Duodenal mucosa (tissue), 2 donors: Measurements from ENCODE around the gene PTPRA.

Experiments
- H3K27ac ChIP-seq: one replicate; pipeline ENCODE4 v1.7.0; 2013; ENCODE audit warnings: low read depth, low read length
- H3K27me3 ChIP-seq, 2 donors: one replicate each; pipeline ENCODE4 v1.7.0; 2013; ENCODE audit warnings: low read length in 2 of 2, control low read depth in 1 of 2; ENCODE audit not compliant: insufficient read depth in 2 of 2, control insufficient read depth in 1 of 2
- H3K36me3 ChIP-seq, 2 donors: one replicate each; pipeline ENCODE4 v1.7.0; 2013; ENCODE audit warnings: low read length in 2 of 2, control low read depth in 1 of 2; ENCODE audit not compliant: insufficient read depth in 2 of 2, control insufficient read depth in 1 of 2
- H3K4me1 ChIP-seq, 2 donors: one replicate each; pipeline ENCODE4 v1.7.0; 2013; ENCODE audit warnings: low read length in 2 of 2, control low read depth in 1 of 2; ENCODE audit not compliant: insufficient read depth in 2 of 2, control insufficient read depth in 1 of 2
- H3K4me3 ChIP-seq, 2 donors: one replicate each; pipeline ENCODE4 v1.7.0; 2013; ENCODE audit warnings: low read length in 2 of 2, low read depth in 1 of 2
- H3K9ac ChIP-seq, 2 donors: one replicate each; pipeline ENCODE4 v1.7.0; 2013; ENCODE audit warnings: low read length in 2 of 2, low read depth in 1 of 2
- H3K9me3 ChIP-seq, 2 donors: one replicate each; pipeline ENCODE4 v1.7.0; 2013; ENCODE audit warnings: low read length in 2 of 2, control low read depth in 1 of 2; ENCODE audit not compliant: control insufficient read depth in 1 of 2

The PTPRA gene

DNA sequence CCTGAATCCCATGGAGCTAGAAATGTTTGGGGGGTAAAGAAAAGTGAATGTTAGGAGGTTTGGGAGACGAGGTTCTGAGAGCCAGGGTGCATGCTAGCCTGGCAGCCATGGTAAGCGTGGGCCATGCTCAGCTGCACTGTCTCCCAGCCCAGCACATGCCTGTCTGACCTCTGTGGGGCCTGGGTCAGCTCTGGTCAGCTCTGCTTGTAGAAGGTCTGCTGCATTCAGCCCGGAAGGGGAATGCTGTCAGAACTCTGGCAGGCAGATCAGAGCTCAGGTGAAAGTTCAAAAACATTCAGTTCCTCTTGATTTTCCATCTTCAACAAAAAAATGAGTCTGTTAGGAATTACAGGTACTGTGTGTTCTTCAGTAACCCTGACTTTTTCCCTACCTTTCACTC is 164.4 kb downstream of the PTPRA start:
- Histone ChIP-seq H3K36me3 (peaks cover 45 to 65% of the 10 kb centered on the region in 2 donors), H3K9ac (no peak overlapping the region), H3K9me3 (no peaks in the 10 kb centered on the region), H3K27me3 (no peaks in the 10 kb centered on the region), H3K4me3 (no peak overlapping the region), H3K27ac (no peak overlapping the region), H3K4me1 (no peaks in the 10 kb centered on the region)

DNA sequence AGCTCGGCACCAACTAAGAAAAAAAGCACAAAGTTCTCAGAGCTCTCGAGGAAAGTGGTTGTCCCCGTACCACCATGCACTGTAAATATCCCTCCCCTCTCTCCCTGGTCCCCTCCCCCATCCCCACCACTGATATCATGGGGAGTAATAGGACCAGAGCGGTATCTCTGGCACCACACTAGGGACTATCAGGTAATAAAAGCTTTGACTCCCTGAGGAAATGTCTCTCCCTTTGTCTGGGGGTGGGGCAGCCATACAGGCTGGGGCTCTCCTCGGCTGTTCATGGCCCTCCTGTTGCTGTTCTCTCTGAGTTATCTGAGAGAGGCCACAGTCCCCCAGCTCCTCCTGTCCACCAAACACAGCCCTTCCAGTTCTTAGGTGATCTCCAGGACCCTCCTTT is 165.2 kb downstream of the PTPRA start:
- H3K9me3 ChIP-seq, result no peaks in the 10 kb centered on the region
- H3K4me1 ChIP-seq, result no peaks in the 10 kb centered on the region
- H3K36me3 ChIP-seq, result peaks cover 45 to 65% of the 10 kb centered on the region in 2 donors
- H3K27ac ChIP-seq, result no peak overlapping the region
- H3K9ac ChIP-seq, result no peak overlapping the region
- no peak overlapping the region for H3K4me3 ChIP-seq
- no peaks in the 10 kb centered on the region for H3K27me3 ChIP-seq

DNA sequence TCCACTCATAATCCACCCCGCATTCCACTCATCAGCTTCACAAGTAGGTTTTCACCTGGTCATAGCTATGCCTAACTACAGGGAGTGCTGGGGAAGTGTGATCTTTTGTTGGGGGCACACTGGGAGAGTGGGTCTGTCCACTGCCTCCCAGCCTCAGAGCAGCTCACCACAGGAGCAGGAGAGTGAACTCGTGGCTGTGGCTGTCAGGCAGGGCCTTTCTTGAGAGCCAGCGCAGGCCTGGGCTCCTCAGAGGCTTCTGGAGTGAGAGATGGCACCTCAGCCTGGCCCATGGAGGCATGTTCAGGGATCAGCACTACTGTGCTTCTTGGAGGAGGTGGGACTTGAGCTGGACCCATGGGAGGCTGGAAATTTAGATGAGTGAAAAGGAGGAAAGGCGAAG is 166.1 kb downstream of the PTPRA start:
- Histone ChIP-seq H3K9me3 (no peaks in the 10 kb centered on the region), H3K4me3 (no peak overlapping the region), H3K27me3 (no peaks in the 10 kb centered on the region), H3K36me3 (peaks cover 42 to 61% of the 10 kb centered on the region in 2 donors), H3K4me1 (no peaks in the 10 kb centered on the region), H3K27ac (no peak overlapping the region), H3K9ac (no peak overlapping the region)

DNA sequence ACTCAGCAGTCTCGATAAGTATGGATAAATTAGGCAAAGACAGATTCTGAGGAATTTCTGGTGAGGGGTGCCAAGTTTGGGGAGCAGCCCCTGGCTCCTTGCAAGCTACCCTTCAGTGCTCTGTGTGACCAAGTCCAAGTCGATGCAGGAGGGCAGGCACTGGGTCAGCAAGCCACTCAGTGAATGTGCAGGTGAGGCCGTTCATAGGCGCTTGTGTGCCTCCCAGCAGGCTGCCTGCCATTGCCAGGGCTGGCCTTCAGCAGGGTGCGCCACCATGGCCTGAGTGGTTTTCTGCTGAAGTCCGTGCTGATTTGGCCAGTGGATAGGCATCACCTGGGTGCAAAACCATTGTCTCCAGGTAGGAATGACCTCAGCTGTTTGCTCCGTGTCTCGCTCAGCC is 166.8 kb downstream of the PTPRA start:
- H3K27me3 ChIP-seq, result no peaks in the 10 kb centered on the region
- H3K27ac ChIP-seq, result no peak overlapping the region
- peaks cover 38 to 56% of the 10 kb centered on the region in 2 donors for H3K36me3 ChIP-seq
- H3K4me1 ChIP-seq, result peaks cover 1% of the 10 kb centered on the region in 2 donors
- no peak overlapping the region for H3K4me3 ChIP-seq
- H3K9ac ChIP-seq, result no peak overlapping the region
- no peaks in the 10 kb centered on the region for H3K9me3 ChIP-seq

DNA sequence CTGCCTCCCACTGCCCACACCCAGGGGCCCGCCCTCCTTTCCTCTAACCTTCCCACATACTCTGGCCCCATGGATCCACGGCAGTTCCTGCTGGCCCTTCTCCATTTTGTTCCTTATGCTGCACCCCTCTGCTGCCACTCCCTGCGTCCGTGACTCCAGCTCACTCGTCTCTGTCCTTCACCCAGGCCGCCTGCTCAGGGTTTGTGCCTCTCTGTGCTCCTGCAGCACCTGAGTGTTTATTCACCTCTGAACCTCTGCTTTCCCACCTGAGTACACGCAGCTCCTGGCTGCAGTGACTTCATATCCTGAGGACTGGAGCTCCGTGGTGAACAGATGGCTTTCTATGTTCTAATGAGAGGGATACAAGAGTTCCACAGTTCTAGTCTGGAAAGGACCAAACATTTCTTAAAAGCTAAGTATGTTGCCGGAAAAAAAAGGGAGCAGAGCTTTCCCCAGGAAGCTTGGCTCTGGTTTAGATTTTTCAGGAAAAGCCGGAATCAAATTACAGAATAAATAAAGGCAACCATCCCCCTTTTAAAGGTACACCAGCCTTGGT is 168.7 kb downstream of the PTPRA start:
- Histone ChIP-seq H3K4me1 (peaks cover 4 to 9% of the 10 kb centered on the region in 2 donors), H3K4me3 (no peak overlapping the region), H3K27me3 (no peaks in the 10 kb centered on the region), H3K27ac (peak overlapping the region; percentile 59), H3K9me3 (no peaks in the 10 kb centered on the region), H3K36me3 (peaks cover 21 to 37% of the 10 kb centered on the region in 2 donors), H3K9ac (no peak overlapping the region)

DNA sequence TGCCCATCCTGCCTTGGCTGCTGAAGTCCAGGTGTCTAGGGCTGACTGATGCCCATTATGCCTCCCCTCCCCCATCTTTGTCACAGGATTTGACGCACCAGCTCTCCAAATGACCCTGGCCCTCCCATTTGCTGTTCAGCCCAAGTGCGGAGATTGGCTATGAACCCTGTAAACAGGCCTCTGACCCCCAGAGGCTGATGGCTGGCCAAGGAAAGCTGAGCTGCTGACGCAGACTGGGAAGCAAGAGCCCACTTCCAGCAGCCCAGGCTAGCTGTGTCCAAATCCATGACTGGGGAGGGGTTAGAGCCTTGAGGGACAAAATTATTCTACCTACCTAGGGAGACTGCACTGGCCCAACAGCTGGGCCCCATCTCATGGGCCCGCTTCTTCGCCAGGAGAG is 169.3 kb downstream of the PTPRA start:
- H3K9me3 ChIP-seq, result no peaks in the 10 kb centered on the region
- no peak overlapping the region for H3K27ac ChIP-seq
- peaks cover 17 to 32% of the 10 kb centered on the region in 2 donors for H3K36me3 ChIP-seq

DNA sequence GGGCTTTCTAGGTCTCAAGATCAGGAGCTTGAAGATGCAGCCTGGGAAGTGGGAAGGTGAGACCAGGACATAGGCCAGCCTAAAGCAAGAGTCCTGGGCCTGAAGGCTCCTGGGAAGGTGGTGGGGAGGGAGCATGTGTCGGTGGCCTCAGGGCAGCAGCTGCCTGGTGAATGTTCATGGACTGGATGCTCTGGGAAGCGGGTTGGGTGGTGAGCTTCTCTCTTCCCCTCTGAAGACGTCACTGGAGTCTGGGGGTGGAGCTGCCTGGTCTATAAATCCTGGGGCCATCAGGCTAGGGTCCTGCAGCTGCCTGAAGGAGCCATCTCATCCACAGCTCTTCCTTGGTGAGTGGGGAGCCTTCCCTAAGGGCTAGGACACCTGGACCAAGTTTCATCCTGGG is 170.0 kb downstream of the PTPRA start, which contains the start of gene GNRH2:
Gene GNRH2 (plus strand): TSS at position 301 of the 400 bp plus-strand sequence. CDS start 793 bp downstream, outside the sequence.
- H3K36me3 ChIP-seq, result peaks cover 13 to 32% of the 10 kb centered on the region in 2 donors
- peaks cover 6 to 17% of the 10 kb centered on the region in 2 donors for H3K4me1 ChIP-seq
- no peaks in the 10 kb centered on the region for H3K9me3 ChIP-seq
- no peaks in the 10 kb centered on the region for H3K27me3 ChIP-seq
- H3K27ac ChIP-seq, result no peak within 1 kb of the TSS
- H3K4me3 ChIP-seq, result no peak within 1 kb of the TSS
- H3K9ac ChIP-seq, result no peak within 1 kb of the TSS

More for the DNA sequence above, 169.3 kb downstream of the PTPRA start:
- no peak overlapping the region for H3K4me3 ChIP-seq
- H3K4me1 ChIP-seq, result peaks cover 4 to 14% of the 10 kb centered on the region in 2 donors
- no peaks in the 10 kb centered on the region for H3K27me3 ChIP-seq
- H3K9ac ChIP-seq, result no peak overlapping the region

DNA sequence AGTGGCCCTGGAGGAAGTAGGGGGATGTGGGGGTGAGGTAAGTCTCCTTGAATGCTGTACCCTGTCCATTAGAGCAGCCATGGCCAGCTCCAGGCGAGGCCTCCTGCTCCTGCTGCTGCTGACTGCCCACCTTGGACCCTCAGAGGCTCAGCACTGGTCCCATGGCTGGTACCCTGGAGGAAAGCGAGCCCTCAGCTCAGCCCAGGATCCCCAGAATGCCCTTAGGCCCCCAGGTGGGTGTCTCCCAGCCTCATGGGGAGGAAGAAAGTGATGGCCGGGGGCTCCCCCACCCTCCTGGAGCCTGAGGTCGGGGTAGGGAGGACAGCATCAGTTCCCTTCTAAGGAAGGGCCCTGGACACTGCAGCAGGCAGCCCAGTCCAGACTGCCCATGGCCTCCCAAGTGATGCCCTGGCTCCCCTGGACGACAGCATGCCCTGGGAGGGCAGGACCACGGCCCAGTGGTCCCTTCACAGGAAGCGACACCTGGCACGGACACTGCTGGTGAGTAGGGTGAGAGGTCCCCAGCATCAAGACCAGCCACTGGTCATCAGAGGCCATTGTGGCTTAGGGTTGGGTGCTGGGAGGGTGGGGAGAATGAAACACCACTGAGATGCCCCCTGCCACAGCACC is 171.2 kb downstream of the PTPRA start:
- no peak overlapping the region for H3K27ac ChIP-seq
- H3K9ac ChIP-seq, result no peak overlapping the region
- H3K4me1 ChIP-seq, result peaks cover 6 to 17% of the 10 kb centered on the region in 2 donors

DNA sequence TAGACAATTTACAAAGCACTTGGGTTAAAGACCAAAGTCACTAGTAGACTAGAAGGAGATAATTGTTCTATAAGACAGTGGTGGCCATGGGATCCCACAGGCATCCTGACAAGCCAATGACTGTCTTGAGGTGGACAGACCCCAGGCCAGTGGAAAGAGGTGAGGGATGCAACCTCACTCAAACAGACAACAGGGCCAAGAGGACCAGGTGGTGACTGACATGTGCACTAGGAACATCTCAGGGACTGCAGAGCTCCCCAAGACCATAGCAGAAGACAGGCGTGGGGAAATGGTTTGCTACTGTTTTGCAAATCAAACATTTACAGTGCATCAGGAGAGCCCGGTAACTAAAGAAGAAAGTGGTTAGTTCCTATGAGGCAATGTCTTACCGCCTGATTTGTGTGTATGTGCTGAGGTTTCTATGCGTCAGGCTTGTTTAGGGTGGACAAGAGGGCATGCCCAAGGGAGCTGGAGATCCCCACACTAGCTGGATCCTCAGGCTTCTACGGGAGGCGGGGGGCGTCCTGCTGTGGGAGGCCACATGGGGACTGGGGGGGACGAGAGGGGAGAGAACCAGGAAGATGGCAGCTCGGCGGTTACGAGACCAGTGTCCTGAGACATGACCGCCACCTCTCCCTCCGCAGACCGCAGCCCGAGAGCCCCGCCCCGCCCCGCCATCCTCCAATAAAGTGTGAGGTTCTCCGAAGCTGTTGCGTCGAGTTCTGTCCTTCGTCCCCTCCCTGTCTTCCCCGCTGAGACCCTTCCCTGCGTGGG is 171.9 kb downstream of the PTPRA start:
- Histone ChIP-seq H3K27me3 (no peaks in the 10 kb centered on the region), H3K36me3 (peaks cover 20 to 29% of the 10 kb centered on the region in 2 donors), H3K9ac (peak overlapping the region; percentile 60 to 61), H3K9me3 (no peaks in the 10 kb centered on the region), H3K4me3 (peak overlapping the region; percentile 80 to 91), H3K27ac (peak overlapping the region; percentile 91), H3K4me1 (peaks cover 6 to 17% of the 10 kb centered on the region in 2 donors)

More for the DNA sequence above, 171.2 kb downstream of the PTPRA start:
- Histone ChIP-seq H3K4me3 (no peak overlapping the region), H3K9me3 (no peaks in the 10 kb centered on the region), H3K27me3 (no peaks in the 10 kb centered on the region), H3K36me3 (peaks cover 13 to 29% of the 10 kb centered on the region in 2 donors)
